K562 (cell line): Measurements from ENCODE around the gene BCKDK.

Experiments used
- E2F4 ChIP-seq: sonication (generic); formaldehyde crosslinking; IDR thresholded peaks from 2 replicates; pipeline ENCODE4 v1.8.0; 2022; ENCODE audit warnings: mild to moderate bottlenecking, low read depth, missing genetic modification reagents
- NFIX ChIP-seq: fragments of 250-450 bp; sonication (Bioruptor Pico); IDR thresholded peaks from 2 replicates; pipeline ENCODE4 v1.4.0; 2020; ENCODE audit warnings: low read depth, mild to moderate bottlenecking, moderate library complexity
- PREB ChIP-seq: sonication (generic); formaldehyde crosslinking; IDR thresholded peaks from 2 replicates; pipeline ENCODE4 v1.8.1; 2023; ENCODE audit warnings: mild to moderate bottlenecking, missing genetic modification reagents

GRCh38 chr16:31131416-31131815 lies 23.2 kb downstream of the BCKDK start:
- TF ChIP-seq NFIX (CRISPR knock-in tag) (no peak), E2F4 (no peak), PREB (CRISPR knock-in tag) (no peak)
